Esophagus muscularis mucosa (tissue), 4 donors: Measurements from ENCODE around the gene SLC2A13. TPM values are rescaled to one million over a fixed set of nuclear protein-coding genes. Genes with fewer than 3 reads are reported as not detected.

ENCODE experiments used
- DNase-seq: peaks from one replicate; pipeline ENCODE4 v3.0.0-alpha.2; 2017; ENCODE audit errors: extremely low spot score
- H3K27ac ChIP-seq, 4 donors: fragments of 200-600 bp; sonication (generic); replicated peaks in 1 of 4; 1 replicate in 3 of 4; 2 replicates in 1 of 4; pipeline ENCODE4 v1.5.1; 2016 to 2019; ENCODE audit warnings: mild to moderate bottlenecking in 1 of 4
- H3K27me3 ChIP-seq, 4 donors: fragments of 200-600 bp; sonication (generic); one replicate each; pipeline versions ENCODE4 v1.5.1 to v1.6.0; 2016 to 2019
- H3K36me3 ChIP-seq, 4 donors: fragments of 200-600 bp; sonication (generic); one replicate each; pipeline ENCODE4 v1.5.1; 2016 to 2019
- H3K4me1 ChIP-seq, 4 donors: fragments of 200-600 bp; sonication (generic); one replicate each; pipeline ENCODE4 v1.5.1; 2016 to 2019
- H3K4me3 ChIP-seq, 4 donors: fragments of 200-600 bp; sonication (generic); 1 replicate in 2 of 4; 2 replicates in 2 of 4; pipeline ENCODE4 v1.5.1; 2016 to 2019; ENCODE audit warnings: mild to moderate bottlenecking in 4 of 4, moderate library complexity in 1 of 4
- H3K9me3 ChIP-seq, 4 donors: fragments of 200-600 bp; sonication (generic); 1 replicate in 3 of 4; 2 replicates in 1 of 4; pipeline ENCODE4 v1.5.1; 2016 to 2019
- CTCF ChIP-seq, 3 experiments: fragments of 200-600 bp in 2 of 3; fragments of 450-650 bp in 1 of 3; sonication (generic) in 2 of 3; IDR thresholded peaks; one replicate each; pipeline ENCODE4 v1.5.1; 2017 to 2019; ENCODE audit warnings: antibody characterized with exemption in 3 of 3, mild to moderate bottlenecking in 2 of 3, moderate library complexity in 1 of 3
- EP300 ChIP-seq: sonication (generic); formaldehyde crosslinking; IDR thresholded peaks from one replicate; pipeline ENCODE4 v1.6.1; 2017; ENCODE audit warnings: antibody characterized with exemption
- POLR2A ChIP-seq: fragments of 450-650 bp; IDR thresholded peaks from one replicate; pipeline ENCODE4 v1.6.1; 2017; ENCODE audit warnings: antibody characterized with exemption, moderate library complexity, mild to moderate bottlenecking, low read depth
- POLR2AphosphoS5 ChIP-seq, 2 donors: sonication (generic); formaldehyde crosslinking; IDR thresholded peaks; one replicate each; pipeline ENCODE4 v1.6.1; 2017; ENCODE audit warnings: antibody characterized with exemption in 2 of 2
- WGBS: methylation state at CpG from one replicate; pipeline ENCODE4 v1.1.5; 2018; 5-methylcytosine and 5-hydroxymethylcytosine counted together
- intact Hi-C: fragments of 100-400 bp; cut with DNase I; formaldehyde crosslinking; loops from one replicate; pipeline ENCODE4 v1.15.1; 2023
- total RNA-seq, 4 donors: library from RNA; depleted of rRNA; stranded (reverse); fragments of >200 nt; gene quantifications; one replicate each; pipeline versions ENCODE4 v1.1.0 to v1.2.1, GENCODE V29; 2016

Gene SLC2A13
- total RNA-seq, result 10 to 100 TPM; 19.6 to 25.7 (median 21.4) TPM

- H3K27me3 ChIP-seq, result no peaks in the 10 kb centered on the region
- peaks cover 4 to 56% (median 49%) of the 10 kb centered on the region in 4 donors for H3K4me1 ChIP-seq
- peak; percentile 93 for DNase-seq
- peak within 1 kb of the TSS; percentile 80 to 99 (median 92) for H3K4me3 ChIP-seq
- intact Hi-C loops, result loop anchor here (5.0 kb wide), 1 partner anchor 343 kb away; no protein-coding TSS in a partner anchor
- no peaks in the 10 kb centered on the region for H3K36me3 ChIP-seq
- no peaks in the 10 kb centered on the region for H3K9me3 ChIP-seq
- peak; percentile 49 for TF ChIP-seq POLR2A
- no peak for TF ChIP-seq CTCF (IDR thresholded peaks at IDR 0.05)
- no peak for TF ChIP-seq EP300
- TF ChIP-seq POLR2AphosphoS5 (IDR thresholded peaks at IDR 0.05), result peak; percentile 78 to 86
- WGBS, result under 1% methylated on average over 32 of the region's 97 CpGs
- peak within 1 kb of the TSS; percentile 86 to 95 (median 90) for H3K27ac ChIP-seq
Observed at GRCh38 chr12:40105515-40106201, at the start of gene SLC2A13. Gene SLC2A13, minus strand, starts transcription at chr12:40106081. Its CDS starts 273 bp downstream, at chr12:40105808.

GRCh38 chr12:40154381-40154780 is 48.5 kb upstream of the SLC2A13 start:
- TF ChIP-seq POLR2AphosphoS5 (IDR thresholded peaks at IDR 0.05) (no peak), EP300 (no peak), POLR2A (no peak), CTCF (IDR thresholded peaks at IDR 0.05) (no peak)
- Histone ChIP-seq H3K27ac (no peak overlapping the region), H3K4me1 (peaks cover 0 to 21% (median 5%) of the 10 kb centered on the region in 4 donors), H3K36me3 (no peaks in the 10 kb centered on the region), H3K4me3 (no peak overlapping the region), H3K27me3 (no peaks in the 10 kb centered on the region), H3K9me3 (no peaks in the 10 kb centered on the region)
- intact Hi-C loops, result loop anchor here (5.0 kb wide), 1 partner anchor 68 kb away; the partner anchor contains the start of gene LRRK2
- DNase-seq, result no peak
- WGBS, result 79% methylated on average over 4 of the region's 4 CpGs

GRCh38 chr12:40153432-40153831 is 47.6 kb upstream of the SLC2A13 start:
- Histone ChIP-seq H3K36me3 (no peaks in the 10 kb centered on the region), H3K27ac (no peak overlapping the region), H3K9me3 (no peaks in the 10 kb centered on the region), H3K4me3 (no peak overlapping the region), H3K4me1 (peaks cover 0 to 21% (median 5%) of the 10 kb centered on the region in 4 donors), H3K27me3 (no peaks in the 10 kb centered on the region)
- intact Hi-C loops, result loop anchor here (5.0 kb wide), 1 partner anchor 69 kb away; the partner anchor contains the start of gene LRRK2
- no peak for TF ChIP-seq CTCF (IDR thresholded peaks at IDR 0.05)
- no peak for TF ChIP-seq POLR2A
- TF ChIP-seq POLR2AphosphoS5 (IDR thresholded peaks at IDR 0.05), result no peak
- TF ChIP-seq EP300, result no peak
- DNase-seq, result no peak

GRCh38 chr12:40152783-40153383 is 47.0 kb upstream of the SLC2A13 start:
- Histone ChIP-seq H3K9me3 (no peaks in the 10 kb centered on the region), H3K4me3 (no peak overlapping the region), H3K36me3 (no peaks in the 10 kb centered on the region), H3K4me1 (peaks cover 0 to 21% (median 4%) of the 10 kb centered on the region in 4 donors), H3K27me3 (no peaks in the 10 kb centered on the region), H3K27ac (no peak overlapping the region)
- intact Hi-C loops, result loop anchor here (5.0 kb wide), 1 partner anchor 69 kb away; the partner anchor contains the start of gene LRRK2
- 51% methylated on average over 4 of the region's 4 CpGs for WGBS
- TF ChIP-seq POLR2A (no peak), EP300 (no peak), CTCF (IDR thresholded peaks at IDR 0.05) (peak; percentile 70 to 94 (median 87))
- no peak for DNase-seq
